NOMO-1 (cell line): ENCODE results near the gene GNB2.

Experiments
- DNase-seq, 2 experiments: peaks; one replicate each; lab custom pipeline; 2025; ENCODE audit not compliant: unreplicated experiment in 2 of 2; lab: John Stamatoyannopoulos, UW

The GNB2 gene

GRCh38 chr7:100673302-100673941 lies at the start of gene GNB2:
GNB2 (plus strand) TSS chr7:100673740; CDS start chr7:100676266, 2,526 bp downstream.
- DNase-seq: peak; percentile 97 to 99

GRCh38 chr7:100623951-100624824 lies 49.4 kb upstream of the GNB2 start:
- DNase-seq: no peak

- no peak for DNase-seq
These were observed 47.5 kb upstream of the GNB2 start for GRCh38 chr7:100626055-100626454.

GRCh38 chr7:100626530-100627237 lies 46.9 kb upstream of the GNB2 start:
- no peak for DNase-seq

GRCh38 chr7:100627238-100627549 lies 46.3 kb upstream of the GNB2 start:
- no peak for DNase-seq

GRCh38 chr7:100629117-100629716 lies 44.3 kb upstream of the GNB2 start:
- peak in 1 of 2 experiments; percentile 14 for DNase-seq

GRCh38 chr7:100630066-100630465 lies 43.5 kb upstream of the GNB2 start:
- DNase-seq: no peak

- peak; percentile 64 to 74 for DNase-seq
These were observed 40.4 kb upstream of the GNB2 start for GRCh38 chr7:100632951-100633717.

- DNase-seq: no peak
These were observed 33.5 kb upstream of the GNB2 start for GRCh38 chr7:100639995-100640516.

DNA sequence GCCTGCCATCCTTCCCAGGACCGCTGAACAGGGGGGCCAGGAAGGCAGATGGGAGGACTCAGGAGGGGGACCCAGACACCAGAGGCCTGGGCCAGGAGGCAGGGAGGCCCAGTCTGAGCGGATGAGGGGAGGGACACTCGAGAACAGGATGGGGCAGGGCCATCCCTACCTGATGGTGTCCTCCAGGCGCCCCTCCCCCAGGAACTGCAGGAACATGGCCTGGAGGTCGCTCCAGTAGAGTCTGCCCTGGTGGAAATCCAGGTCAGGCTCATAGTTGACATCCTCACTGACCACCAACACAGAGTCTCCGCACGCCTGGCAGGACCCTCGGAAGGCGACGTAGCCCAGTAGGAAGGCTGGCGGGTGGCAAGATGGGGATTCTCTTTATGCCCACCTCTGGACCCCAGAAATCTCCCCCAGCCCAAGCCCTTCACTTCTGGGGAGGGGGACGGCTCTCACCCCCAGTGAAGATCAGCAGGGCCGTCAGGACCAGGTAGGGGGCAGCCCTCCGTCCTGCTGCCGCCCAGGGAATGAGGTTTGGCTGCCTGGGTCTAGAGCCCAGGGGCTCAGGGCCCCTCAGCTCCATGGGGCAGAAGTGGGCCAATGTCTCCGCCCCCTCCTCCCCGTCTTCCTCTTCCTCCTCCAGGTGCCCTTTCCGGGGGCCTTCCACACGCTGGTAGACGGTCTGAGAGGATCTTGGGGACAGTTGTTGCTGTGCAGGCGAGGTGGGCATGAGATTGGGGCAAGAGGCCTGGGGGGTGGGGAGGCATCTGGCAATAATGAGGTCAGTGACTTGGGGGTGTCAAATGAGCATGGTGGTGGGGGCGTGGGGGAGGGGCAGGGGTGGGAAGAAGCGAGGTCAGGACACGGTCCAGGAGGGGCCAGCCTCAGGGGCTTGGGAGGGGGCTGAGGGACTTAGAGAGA lies 32.8 kb upstream of the GNB2 start:
- no peak for DNase-seq

DNA sequence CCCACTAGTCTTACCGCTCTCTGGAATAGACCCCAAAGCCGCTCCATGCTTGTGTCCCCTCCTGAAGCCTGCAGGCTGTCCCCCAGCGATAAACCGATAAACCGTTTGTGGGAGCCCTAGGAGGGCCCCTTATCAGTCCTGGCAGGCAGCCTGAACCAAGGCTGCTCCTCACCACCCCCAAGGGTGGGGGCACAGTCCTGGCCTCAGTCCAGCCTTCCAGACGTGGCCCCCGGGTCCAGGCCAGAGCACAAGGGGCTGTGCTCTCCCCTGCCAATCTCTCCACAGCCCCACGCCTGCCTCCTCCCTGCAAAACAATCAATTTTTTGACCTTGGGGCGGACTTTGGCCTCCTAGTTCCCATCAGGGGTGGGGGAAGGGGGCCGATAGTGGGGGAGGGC lies 32.1 kb upstream of the GNB2 start, which contains the start of gene TFR2:
Gene TFR2, minus strand, starts transcription at position 90 of the 397 bp plus-strand sequence. Its CDS starts 43 bp downstream, at position 47.
- no peak for DNase-seq

GRCh38 chr7:100641860-100642533 lies 31.5 kb upstream of the GNB2 start:
- DNase-seq: no peak

GRCh38 chr7:100642534-100642907 lies 31.0 kb upstream of the GNB2 start:
- DNase-seq: no peak

GRCh38 chr7:100649826-100650565 lies 23.5 kb upstream of the GNB2 start:
- DNase-seq: no peak

DNA sequence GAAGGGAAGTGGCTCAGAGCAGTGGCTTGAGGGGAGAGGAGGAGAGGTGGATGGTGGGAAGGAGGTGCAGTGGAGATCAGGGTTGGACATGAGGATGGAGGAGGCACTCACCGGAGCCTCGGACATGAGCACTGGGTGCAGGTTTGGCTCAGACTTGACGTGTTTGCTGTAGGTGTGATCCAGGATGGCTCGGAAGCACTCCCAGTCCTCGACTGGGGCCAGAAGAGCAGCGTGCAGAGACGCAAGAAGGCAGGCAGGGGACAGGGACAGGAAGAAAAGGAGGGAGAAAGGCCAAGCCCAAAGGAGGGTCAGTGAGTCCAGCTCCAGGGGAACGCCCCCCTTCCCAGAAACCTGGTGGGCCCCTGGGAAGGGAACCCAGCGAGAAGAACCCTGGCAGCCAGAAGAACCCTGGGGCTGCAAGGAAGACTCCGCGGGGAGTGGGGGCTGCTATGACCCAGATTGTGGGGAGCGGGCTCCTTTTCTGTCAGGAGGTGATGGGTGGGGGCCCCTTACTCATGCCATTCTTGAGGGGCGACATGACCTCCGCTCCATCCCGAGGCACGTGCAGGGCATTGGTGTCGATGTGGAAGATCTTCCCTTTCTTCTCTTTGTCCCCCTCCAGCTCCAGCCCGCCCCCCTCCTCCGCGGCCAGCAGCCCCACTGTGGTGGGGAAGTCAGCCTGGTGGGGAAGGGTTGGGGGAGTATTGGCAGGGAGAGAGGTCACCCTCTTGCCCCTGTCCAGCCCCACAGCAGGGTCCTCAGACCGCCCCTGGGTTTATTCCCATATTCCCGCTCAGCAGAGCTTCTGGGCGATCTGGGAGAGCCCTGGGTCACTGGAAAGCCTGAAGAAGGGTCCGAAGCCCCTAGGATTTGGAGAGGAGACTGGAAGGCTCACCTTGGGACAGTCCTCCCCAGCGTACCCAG lies 18.4 kb upstream of the GNB2 start:
- DNase-seq: no peak

- DNase-seq: no peak
These were observed 17.4 kb upstream of the GNB2 start, which contains the start of gene ACTL6B for GRCh38 chr7:100655908-100656674. ACTL6B (minus strand) TSS chr7:100656448; CDS start chr7:100656354, 94 bp downstream.
